ENCODE data around the gene TSPAN9.

Gene TSPAN9

GRCh38 chr12:3257411-3257810, 180.2 kb downstream of the TSPAN9 start:
- Mint-ChIP-seq H3K36me3 (ENCODE audit: low read depth) (no peaks in the 10 kb centered on the region), H3K4me3 (no peak overlapping the region), H3K4me1 (peaks cover 62% of the 10 kb centered on the region), H3K9me3 (no peaks in the 10 kb centered on the region), H3K27ac (no peak overlapping the region), H3K27me3 (ENCODE audit: low read depth) (peaks cover 7% of the 10 kb centered on the region)
- TF ChIP-seq, protein P1, sequence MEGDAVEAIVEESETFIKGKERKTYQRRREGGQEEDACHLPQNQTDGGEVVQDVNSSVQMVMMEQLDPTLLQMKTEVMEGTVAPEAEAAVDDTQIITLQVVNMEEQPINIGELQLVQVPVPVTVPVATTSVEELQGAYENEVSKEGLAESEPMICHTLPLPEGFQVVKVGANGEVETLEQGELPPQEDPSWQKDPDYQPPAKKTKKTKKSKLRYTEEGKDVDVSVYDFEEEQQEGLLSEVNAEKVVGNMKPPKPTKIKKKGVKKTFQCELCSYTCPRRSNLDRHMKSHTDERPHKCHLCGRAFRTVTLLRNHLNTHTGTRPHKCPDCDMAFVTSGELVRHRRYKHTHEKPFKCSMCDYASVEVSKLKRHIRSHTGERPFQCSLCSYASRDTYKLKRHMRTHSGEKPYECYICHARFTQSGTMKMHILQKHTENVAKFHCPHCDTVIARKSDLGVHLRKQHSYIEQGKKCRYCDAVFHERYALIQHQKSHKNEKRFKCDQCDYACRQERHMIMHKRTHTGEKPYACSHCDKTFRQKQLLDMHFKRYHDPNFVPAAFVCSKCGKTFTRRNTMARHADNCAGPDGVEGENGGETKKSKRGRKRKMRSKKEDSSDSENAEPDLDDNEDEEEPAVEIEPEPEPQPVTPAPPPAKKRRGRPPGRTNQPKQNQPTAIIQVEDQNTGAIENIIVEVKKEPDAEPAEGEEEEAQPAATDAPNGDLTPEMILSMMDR (IDR thresholded peaks at IDR 0.05; ENCODE audit: unreplicated experiment in 3 of 3), result no peak

- H3K9me3 Mint-ChIP-seq, result no peaks in the 10 kb centered on the region
- TF ChIP-seq, protein P1 (IDR thresholded peaks at IDR 0.05; ENCODE audit: unreplicated experiment in 3 of 3), result no peak
- H3K27me3 Mint-ChIP-seq (ENCODE audit: low read depth), result peaks cover 7% of the 10 kb centered on the region
Measured at GRCh38 chr12:3259973-3260372, 182.8 kb downstream of the TSPAN9 start.

DNA sequence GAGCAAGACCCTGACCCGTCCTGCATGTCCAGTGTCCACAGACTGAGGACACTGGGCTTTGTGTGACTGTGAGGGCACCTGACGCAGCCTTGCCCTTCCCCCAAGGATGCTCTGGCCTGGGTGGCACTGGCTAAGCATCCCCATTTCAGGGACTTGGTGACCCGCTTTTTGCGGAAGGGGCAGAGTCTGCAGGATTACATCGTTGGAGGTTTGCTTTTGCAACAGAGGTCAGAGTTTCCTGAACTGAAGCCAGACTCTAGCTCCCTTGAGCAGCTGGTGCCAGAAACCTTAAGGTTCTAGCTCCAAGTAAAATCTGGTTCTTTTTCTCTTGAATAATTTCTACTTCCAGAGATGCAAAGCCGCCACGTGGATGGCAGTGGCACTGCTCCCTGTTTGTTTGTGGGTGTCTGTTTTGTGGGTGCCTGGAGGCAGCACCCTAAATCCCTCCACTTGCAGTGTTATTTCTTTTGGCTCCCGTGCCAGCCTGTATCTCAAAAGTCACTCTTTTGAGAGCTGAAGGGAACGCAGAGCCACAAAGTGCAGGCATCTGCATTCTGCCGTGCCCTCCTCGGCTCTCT, 184.7 kb downstream of the TSPAN9 start:
- TF ChIP-seq, protein P1 (IDR thresholded peaks at IDR 0.05; ENCODE audit: unreplicated experiment in 3 of 3), result peak in 1 of 3 experiments; percentile 16
- Mint-ChIP-seq H3K36me3 (ENCODE audit: low read depth) (no peaks in the 10 kb centered on the region), H3K9me3 (no peaks in the 10 kb centered on the region), H3K27me3 (ENCODE audit: low read depth) (peaks cover 15% of the 10 kb centered on the region), H3K4me1 (peaks cover 62% of the 10 kb centered on the region), H3K27ac (peak overlapping the region in 2 of 3 experiments; percentile 31 to 41), H3K4me3 (peak overlapping the region in 1 of 3 experiments; percentile 51)

More at GRCh38 chr12:3259973-3260372, 182.8 kb downstream of the TSPAN9 start:
- Mint-ChIP-seq H3K4me3 (no peak overlapping the region), H3K36me3 (ENCODE audit: low read depth) (no peaks in the 10 kb centered on the region), H3K4me1 (peaks cover 59% of the 10 kb centered on the region), H3K27ac (peak overlapping the region in 1 of 3 experiments; percentile 12)

- Mint-ChIP-seq H3K36me3 (ENCODE audit: low read depth) (no peaks in the 10 kb centered on the region), H3K4me1 (peaks cover 67% of the 10 kb centered on the region), H3K4me3 (peak overlapping the region; percentile 19 to 51 (median 28)), H3K27me3 (ENCODE audit: low read depth) (peaks cover 15% of the 10 kb centered on the region), H3K27ac (peak overlapping the region in 2 of 3 experiments; percentile 31 to 41), H3K9me3 (no peaks in the 10 kb centered on the region)
- TF ChIP-seq, protein P1 (IDR thresholded peaks at IDR 0.05; ENCODE audit: unreplicated experiment in 3 of 3), result no peak
Measured at GRCh38 chr12:3262470-3262869, 185.3 kb downstream of the TSPAN9 start.

DNA sequence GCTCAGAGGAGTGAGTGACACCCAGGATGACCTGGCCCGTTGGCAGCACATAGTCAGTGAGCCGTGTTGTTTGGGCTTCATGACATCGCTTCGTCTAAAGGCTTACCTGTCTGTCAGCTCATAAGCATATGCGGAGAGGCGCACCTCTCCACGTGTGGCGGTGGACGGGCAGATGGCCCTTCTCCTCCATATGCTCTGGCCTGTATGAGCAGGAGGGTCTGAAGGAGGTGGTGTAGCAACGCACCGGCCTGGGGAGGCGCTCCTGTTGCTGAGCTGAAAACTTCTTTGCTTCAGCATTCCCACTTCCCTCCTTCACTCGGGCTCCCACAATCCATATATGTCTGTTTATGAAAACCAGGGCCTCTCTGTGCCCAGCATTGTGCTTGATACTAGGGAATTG, 186.1 kb downstream of the TSPAN9 start:
- Mint-ChIP-seq H3K27me3 (ENCODE audit: low read depth) (peaks cover 11% of the 10 kb centered on the region), H3K4me1 (peaks cover 69% of the 10 kb centered on the region), H3K9me3 (no peaks in the 10 kb centered on the region), H3K36me3 (ENCODE audit: low read depth) (no peaks in the 10 kb centered on the region), H3K27ac (peak overlapping the region; percentile 0 to 63 (median 20)), H3K4me3 (peak overlapping the region in 1 of 3 experiments; percentile 10)
- TF ChIP-seq, protein P1 (IDR thresholded peaks at IDR 0.05; ENCODE audit: unreplicated experiment in 3 of 3), result no peak
